ENCODE data around the gene ICAM1. TPM values are rescaled to one million over a fixed set of nuclear protein-coding genes. Genes with fewer than 3 reads are reported as not detected.
A peak's percentile ranks its signal among the peaks of the same experiment; 100 is the strongest.

ICAM1 gene
- total and polyA plus RNA-seq, 2 of the 13 experiments (the other 11 are each of a cell fraction or from before 2014, with no cell fraction given), result 37.9 to 98.4 TPM

DNA sequence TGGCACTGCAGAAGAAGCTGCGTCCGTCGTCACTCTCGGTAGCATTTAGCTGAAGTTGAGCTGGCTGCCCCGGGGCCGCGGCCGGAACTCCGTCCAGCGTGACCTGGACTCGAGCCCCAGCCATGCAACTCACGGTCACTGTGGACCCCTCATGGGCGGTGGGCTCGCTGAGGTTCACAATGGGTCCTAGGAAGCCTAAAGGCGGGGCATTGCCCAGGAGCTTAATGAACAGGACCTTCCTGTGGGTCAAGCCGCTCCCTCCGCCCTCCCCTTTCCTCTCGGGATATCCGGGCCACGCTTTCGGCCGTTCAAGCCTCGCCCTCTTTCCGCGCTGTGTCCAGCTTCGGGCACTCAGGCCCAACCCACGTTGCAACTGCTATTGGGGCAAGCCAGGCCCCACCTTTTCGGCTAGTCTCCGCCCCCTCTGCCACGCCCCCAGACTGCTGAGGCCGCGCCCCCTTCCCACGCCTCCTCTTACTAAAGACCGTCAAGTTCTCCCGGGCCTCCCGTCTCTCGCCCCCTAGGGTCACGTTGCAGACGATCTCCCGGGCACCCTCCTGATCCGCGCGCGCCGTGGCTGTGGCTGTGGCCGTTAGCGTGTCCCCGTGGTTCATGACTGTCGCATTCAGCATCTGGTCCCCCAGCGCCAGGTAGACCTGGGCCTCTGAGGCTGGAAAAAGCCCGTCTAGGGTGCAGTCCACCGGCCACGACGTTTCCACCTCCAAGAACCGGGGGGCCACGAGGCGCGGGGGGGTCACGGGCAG lies 63.9 kb downstream of the ICAM1 start (continued):
- TF ChIP-seq, protein P1, sequence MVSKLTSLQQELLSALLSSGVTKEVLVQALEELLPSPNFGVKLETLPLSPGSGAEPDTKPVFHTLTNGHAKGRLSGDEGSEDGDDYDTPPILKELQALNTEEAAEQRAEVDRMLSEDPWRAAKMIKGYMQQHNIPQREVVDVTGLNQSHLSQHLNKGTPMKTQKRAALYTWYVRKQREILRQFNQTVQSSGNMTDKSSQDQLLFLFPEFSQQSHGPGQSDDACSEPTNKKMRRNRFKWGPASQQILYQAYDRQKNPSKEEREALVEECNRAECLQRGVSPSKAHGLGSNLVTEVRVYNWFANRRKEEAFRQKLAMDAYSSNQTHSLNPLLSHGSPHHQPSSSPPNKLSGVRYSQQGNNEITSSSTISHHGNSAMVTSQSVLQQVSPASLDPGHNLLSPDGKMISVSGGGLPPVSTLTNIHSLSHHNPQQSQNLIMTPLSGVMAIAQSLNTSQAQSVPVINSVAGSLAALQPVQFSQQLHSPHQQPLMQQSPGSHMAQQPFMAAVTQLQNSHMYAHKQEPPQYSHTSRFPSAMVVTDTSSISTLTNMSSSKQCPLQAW (CRISPR knock-in tag; IDR thresholded peaks at IDR 0.05), result peak; percentile 36; the same call in 1 of the 2 replicates
- TF ChIP-seq ETS1 (CRISPR knock-in tag; IDR thresholded peaks at IDR 0.05), result no peak
- TF ChIP-seq TERF1 (CRISPR knock-in tag; IDR thresholded peaks at IDR 0.05), result no peak
- peak; percentile 34 for TF ChIP-seq MAF1 (CRISPR knock-in tag; IDR thresholded peaks at IDR 0.05; ENCODE audit: borderline replicate concordance)
- TF ChIP-seq, protein P2, sequence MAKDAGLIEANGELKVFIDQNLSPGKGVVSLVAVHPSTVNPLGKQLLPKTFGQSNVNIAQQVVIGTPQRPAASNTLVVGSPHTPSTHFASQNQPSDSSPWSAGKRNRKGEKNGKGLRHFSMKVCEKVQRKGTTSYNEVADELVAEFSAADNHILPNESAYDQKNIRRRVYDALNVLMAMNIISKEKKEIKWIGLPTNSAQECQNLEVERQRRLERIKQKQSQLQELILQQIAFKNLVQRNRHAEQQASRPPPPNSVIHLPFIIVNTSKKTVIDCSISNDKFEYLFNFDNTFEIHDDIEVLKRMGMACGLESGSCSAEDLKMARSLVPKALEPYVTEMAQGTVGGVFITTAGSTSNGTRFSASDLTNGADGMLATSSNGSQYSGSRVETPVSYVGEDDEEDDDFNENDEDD (CRISPR knock-in tag; IDR thresholded peaks at IDR 0.05; ENCODE audit: borderline replicate concordance), result peak; percentile 34; the same call in 1 of the 2 replicates
- no peak for TF ChIP-seq HNF4A (CRISPR knock-in tag; IDR thresholded peaks at IDR 0.05)
- TF ChIP-seq ZNF234 (CRISPR knock-in tag; conservative IDR thresholded peaks at IDR 0.05), result 0 out of 2 replicates have a peak, but pooled peaks have one; percentile 68
- TF ChIP-seq MXD4 (CRISPR knock-in tag; IDR thresholded peaks at IDR 0.05), result no peak; the same call in 1 of the 2 replicates
- no peak for TF ChIP-seq FOXA1 (IDR thresholded peaks at IDR 0.05)
- no peak for TF ChIP-seq FOXA1 (CRISPR knock-in tag; IDR thresholded peaks at IDR 0.05)
- 0 out of 2 replicates have a peak, but pooled peaks have one; percentile 28 for TF ChIP-seq ZNF776 (CRISPR knock-in tag; IDR thresholded peaks at IDR 0.05)
- no peak for TF ChIP-seq LCORL (IDR thresholded peaks at IDR 0.05)
- TF ChIP-seq LCORL (CRISPR knock-in tag; IDR thresholded peaks at IDR 0.05), result peak; percentile 92
- no peak for TF ChIP-seq ZEB1 (IDR thresholded peaks at IDR 0.05; ENCODE audit: insufficient replicate concordance, low read depth)
- TF ChIP-seq, protein P3, sequence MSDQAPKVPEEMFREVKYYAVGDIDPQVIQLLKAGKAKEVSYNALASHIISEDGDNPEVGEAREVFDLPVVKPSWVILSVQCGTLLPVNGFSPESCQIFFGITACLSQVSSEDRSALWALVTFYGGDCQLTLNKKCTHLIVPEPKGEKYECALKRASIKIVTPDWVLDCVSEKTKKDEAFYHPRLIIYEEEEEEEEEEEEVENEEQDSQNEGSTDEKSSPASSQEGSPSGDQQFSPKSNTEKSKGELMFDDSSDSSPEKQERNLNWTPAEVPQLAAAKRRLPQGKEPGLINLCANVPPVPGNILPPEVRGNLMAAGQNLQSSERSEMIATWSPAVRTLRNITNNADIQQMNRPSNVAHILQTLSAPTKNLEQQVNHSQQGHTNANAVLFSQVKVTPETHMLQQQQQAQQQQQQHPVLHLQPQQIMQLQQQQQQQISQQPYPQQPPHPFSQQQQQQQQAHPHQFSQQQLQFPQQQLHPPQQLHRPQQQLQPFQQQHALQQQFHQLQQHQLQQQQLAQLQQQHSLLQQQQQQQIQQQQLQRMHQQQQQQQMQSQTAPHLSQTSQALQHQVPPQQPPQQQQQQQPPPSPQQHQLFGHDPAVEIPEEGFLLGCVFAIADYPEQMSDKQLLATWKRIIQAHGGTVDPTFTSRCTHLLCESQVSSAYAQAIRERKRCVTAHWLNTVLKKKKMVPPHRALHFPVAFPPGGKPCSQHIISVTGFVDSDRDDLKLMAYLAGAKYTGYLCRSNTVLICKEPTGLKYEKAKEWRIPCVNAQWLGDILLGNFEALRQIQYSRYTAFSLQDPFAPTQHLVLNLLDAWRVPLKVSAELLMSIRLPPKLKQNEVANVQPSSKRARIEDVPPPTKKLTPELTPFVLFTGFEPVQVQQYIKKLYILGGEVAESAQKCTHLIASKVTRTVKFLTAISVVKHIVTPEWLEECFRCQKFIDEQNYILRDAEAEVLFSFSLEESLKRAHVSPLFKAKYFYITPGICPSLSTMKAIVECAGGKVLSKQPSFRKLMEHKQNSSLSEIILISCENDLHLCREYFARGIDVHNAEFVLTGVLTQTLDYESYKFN (CRISPR knock-in tag; conservative IDR thresholded peaks at IDR 0.05), result peak; percentile 16; the same call in 1 of the 2 replicates
- no peak for TF ChIP-seq ZFP37 (CRISPR knock-in tag; IDR thresholded peaks at IDR 0.05; ENCODE audit: borderline replicate concordance)
- no peak for TF ChIP-seq HIVEP1 (CRISPR knock-in tag; IDR thresholded peaks at IDR 0.05)
- peak; percentile 76; the same call in 1 of the 2 replicates for TF ChIP-seq ZNF879 (CRISPR knock-in tag; IDR thresholded peaks at IDR 0.05)
- TF ChIP-seq ZNF138 (CRISPR knock-in tag; IDR thresholded peaks at IDR 0.05; ENCODE audit: low read depth), result 0 out of 2 replicates have a peak, but pooled peaks have one; percentile 57
- no peak; the same call in 1 of the 2 replicates for TF ChIP-seq TGIF2 (CRISPR knock-in tag; IDR thresholded peaks at IDR 0.05)

All from HepG2 (cell line).